Esophagus squamous epithelium (tissue), 4 donors: Measurements from ENCODE around the gene TFE3.
A peak's percentile ranks its signal among the peaks of the same experiment; 100 is the strongest.

ENCODE experiments used
- POLR2A ChIP-seq, 4 donors: fragments of 450-650 bp; IDR thresholded peaks; one replicate each; pipeline ENCODE4 v1.6.1; 2017; ENCODE audit warnings: antibody characterized with exemption in 4 of 4, mild to moderate bottlenecking in 4 of 4, moderate library complexity in 3 of 4
- TF ChIP-seq, protein P1 (sequence below), 6 experiments: fragments of 450-650 bp in 4 of 6; fragments of 200-600 bp in 2 of 6; sonication (generic) in 2 of 6; IDR thresholded peaks; one replicate each; pipeline ENCODE4 v1.5.1; 2016 to 2019; ENCODE audit warnings: antibody characterized with exemption in 6 of 6, mild to moderate bottlenecking in 4 of 6, moderate library complexity in 4 of 6

DNA sequence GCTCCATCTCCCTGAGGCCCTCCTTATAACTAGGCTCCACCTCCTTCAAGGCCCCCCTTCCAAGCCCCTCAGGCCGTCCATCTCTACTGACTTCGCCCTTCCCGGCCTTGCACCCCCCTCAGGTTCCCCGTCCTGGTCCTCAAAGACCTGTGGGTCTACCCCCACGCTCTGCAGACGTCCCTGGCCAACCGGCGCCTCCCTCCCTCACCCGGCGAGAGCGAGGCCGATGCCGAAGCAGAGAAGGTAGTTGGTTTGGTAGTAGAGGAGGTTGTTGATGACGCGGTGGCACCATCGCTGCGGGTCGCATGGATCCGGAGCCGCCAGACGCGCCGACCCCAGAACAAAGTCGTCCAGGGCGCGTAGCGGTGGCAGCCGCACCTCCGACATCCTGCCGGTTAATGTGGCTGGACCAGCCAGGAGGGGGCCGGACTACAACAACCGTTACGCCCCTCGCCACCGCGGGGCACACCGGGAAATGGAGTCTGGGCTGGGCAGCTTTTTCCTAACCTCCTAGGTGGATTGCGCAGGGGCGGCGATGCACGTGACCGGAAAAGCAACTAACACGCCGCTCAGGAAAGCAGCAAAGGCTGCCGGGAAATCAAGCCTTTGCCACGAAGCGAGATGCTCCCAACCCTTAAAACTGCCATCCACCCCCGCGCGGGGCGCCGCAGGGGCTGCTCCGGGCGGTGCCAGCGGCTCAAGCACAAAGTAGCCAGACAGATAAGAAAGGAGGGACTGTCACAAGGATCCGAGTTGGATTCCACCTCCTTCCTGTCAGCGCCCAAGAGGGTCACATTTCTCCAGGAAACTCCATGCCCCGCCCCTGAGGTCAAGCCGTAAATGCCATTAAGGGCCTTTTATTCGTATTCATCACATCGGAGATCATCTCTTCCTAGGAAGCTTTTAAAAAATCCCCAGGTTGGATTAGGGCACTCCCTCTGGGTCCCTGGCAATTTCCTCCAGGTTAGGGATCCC, 30.7 kb upstream of the TFE3 start, which contains the start of gene PRAF2:
- TF ChIP-seq, protein P1, sequence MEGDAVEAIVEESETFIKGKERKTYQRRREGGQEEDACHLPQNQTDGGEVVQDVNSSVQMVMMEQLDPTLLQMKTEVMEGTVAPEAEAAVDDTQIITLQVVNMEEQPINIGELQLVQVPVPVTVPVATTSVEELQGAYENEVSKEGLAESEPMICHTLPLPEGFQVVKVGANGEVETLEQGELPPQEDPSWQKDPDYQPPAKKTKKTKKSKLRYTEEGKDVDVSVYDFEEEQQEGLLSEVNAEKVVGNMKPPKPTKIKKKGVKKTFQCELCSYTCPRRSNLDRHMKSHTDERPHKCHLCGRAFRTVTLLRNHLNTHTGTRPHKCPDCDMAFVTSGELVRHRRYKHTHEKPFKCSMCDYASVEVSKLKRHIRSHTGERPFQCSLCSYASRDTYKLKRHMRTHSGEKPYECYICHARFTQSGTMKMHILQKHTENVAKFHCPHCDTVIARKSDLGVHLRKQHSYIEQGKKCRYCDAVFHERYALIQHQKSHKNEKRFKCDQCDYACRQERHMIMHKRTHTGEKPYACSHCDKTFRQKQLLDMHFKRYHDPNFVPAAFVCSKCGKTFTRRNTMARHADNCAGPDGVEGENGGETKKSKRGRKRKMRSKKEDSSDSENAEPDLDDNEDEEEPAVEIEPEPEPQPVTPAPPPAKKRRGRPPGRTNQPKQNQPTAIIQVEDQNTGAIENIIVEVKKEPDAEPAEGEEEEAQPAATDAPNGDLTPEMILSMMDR (IDR thresholded peaks at IDR 0.05) = peak in 2 of 6 experiments; percentile 10 to 26
- peak in 2 of 4 donors; percentile 31 to 45 for TF ChIP-seq POLR2A (IDR thresholded peaks at IDR 0.05)
